Fibroblast of the aortic adventitia (primary cell): ENCODE measurements around the gene SPOPL. TPM values are rescaled to one million over a fixed set of nuclear protein-coding genes. Genes with fewer than 3 reads are reported as not detected.

ENCODE experiments used
- DNase-seq: peaks from one replicate; pipeline ENCODE4 v3.0.0-alpha.2; 2010; ENCODE audit warnings: low read depth
- H3K4me3 ChIP-seq: 2 replicates; pipeline ENCODE4 v1.5.1; 2011; ENCODE audit warnings: low read depth, mild to moderate bottlenecking, control low read depth, low read length, moderate library complexity
- CTCF ChIP-seq: IDR thresholded peaks from 2 replicates; pipeline ENCODE4 v1.5.1; 2011; ENCODE audit warnings: mild to moderate bottlenecking, low read length, control low read depth, inconsistent platforms; ENCODE audit not compliant: insufficient read depth
- total RNA-seq: library from RNA; depleted of rRNA; stranded (reverse); fragments of >200 nt; gene quantifications from 2 replicates; pipeline ENCODE4 v1.2.3, GENCODE V29; 2012; ENCODE audit warnings: low replicate concordance

SPOPL gene
- total RNA-seq, 1 donor, result 18.4 TPM

- DNase-seq, result no peak
- no peak for TF ChIP-seq CTCF
- no peak overlapping the region for H3K4me3 ChIP-seq
These were observed 8.2 kb upstream of the SPOPL start for GRCh38 chr2:138493334-138493733.

- DNase-seq, result no peak
- TF ChIP-seq CTCF, result no peak
These were observed 7.2 kb upstream of the SPOPL start for GRCh38 chr2:138494265-138494966.

GRCh38 chr2:138495384-138495783 is 6.2 kb upstream of the SPOPL start:
- H3K4me3 ChIP-seq, result no peak overlapping the region
- no peak for DNase-seq
- TF ChIP-seq CTCF, result no peak

More at GRCh38 chr2:138494265-138494966, 7.2 kb upstream of the SPOPL start:
- no peak overlapping the region for H3K4me3 ChIP-seq

GRCh38 chr2:138496096-138496651 is 5.4 kb upstream of the SPOPL start:
- TF ChIP-seq CTCF, result no peak
- no peak overlapping the region for H3K4me3 ChIP-seq
- no peak for DNase-seq

GRCh38 chr2:138497294-138497693 is 4.3 kb upstream of the SPOPL start:
- DNase-seq, result no peak
- H3K4me3 ChIP-seq, result no peak overlapping the region
- no peak for TF ChIP-seq CTCF

- no peak overlapping the region for H3K4me3 ChIP-seq
- TF ChIP-seq CTCF, result no peak
- no peak for DNase-seq
These were observed 1.9 kb upstream of the SPOPL start for GRCh38 chr2:138499684-138500083.
